Caco-2 (cell line): Measurements from ENCODE around the gene GMPR. TPM values are rescaled to one million over a fixed set of nuclear protein-coding genes. Genes with fewer than 3 reads are reported as not detected.

Experiments
- BruUV-seq: library from RNA; stranded (reverse); fragments of 400-500 nt; replicated peaks from 2 replicates; lab custom pipeline; 2021; lab: Mats Ljungman, UMichigan
- CTCF ChIA-PET: fragments of 300-600 bp; sonication (Branson Sonifier 250); formaldehyde crosslinking; loops from one replicate; lab custom pipeline; 2022; ENCODE audit warnings: antibody characterized with exemption; lab: Charles Lee
- POLR2A ChIA-PET: fragments of 300-600 bp; sonication (Branson Sonifier 250); formaldehyde crosslinking; loops from one replicate; lab custom pipeline; 2022; ENCODE audit warnings: antibody characterized with exemption; lab: Charles Lee
- DNase-seq, 2 experiments: peaks; one replicate each; pipeline versions ENCODE4 v3.0.0 to v3.0.0-alpha.2; 2020 to 2022
- H3K27me3 ChIP-seq: replicated peaks from 2 replicates; pipeline ENCODE4 v1.6.0; 2011; ENCODE audit warnings: low read length; ENCODE audit not compliant: control insufficient read depth, insufficient read depth
- H3K36me3 ChIP-seq: 2 replicates; pipeline ENCODE4 v1.5.1; 2011; ENCODE audit warnings: low read length; ENCODE audit not compliant: control insufficient read depth, insufficient read depth
- H3K4me1 ChIP-seq: fragments of 250-450 bp; sonication (Bioruptor Pico); 2 replicates; pipeline ENCODE4 v1.5.1; 2020; ENCODE audit warnings: mild to moderate bottlenecking
- H3K4me3 ChIP-seq: 2 replicates; pipeline ENCODE4 v1.5.1; 2011; ENCODE audit warnings: low read depth, mild to moderate bottlenecking, control low read depth, low read length
- H3K9me3 ChIP-seq: fragments of 250-450 bp; sonication (Bioruptor Pico); 2 replicates; pipeline ENCODE4 v1.5.1; 2020; ENCODE audit warnings: mild to moderate bottlenecking, moderate library complexity
- H3K27ac Mint-ChIP-seq: one replicate; pipeline ENCODE4 v1.8.0; 2022; ENCODE audit warnings: mixed read lengths; ENCODE audit not compliant: unreplicated experiment
- H3K27me3 Mint-ChIP-seq: one replicate; pipeline ENCODE4 v1.8.0; 2022; ENCODE audit warnings: mixed read lengths; ENCODE audit not compliant: insufficient read depth, unreplicated experiment
- H3K36me3 Mint-ChIP-seq: one replicate; pipeline ENCODE4 v1.8.0; 2022; ENCODE audit warnings: mild to moderate bottlenecking, mixed read lengths; ENCODE audit not compliant: insufficient read depth, unreplicated experiment
- H3K4me1 Mint-ChIP-seq: one replicate; pipeline ENCODE4 v1.8.0; 2022; ENCODE audit warnings: low read depth, mixed read lengths; ENCODE audit not compliant: unreplicated experiment
- H3K4me3 Mint-ChIP-seq: one replicate; pipeline ENCODE4 v1.8.0; 2022; ENCODE audit warnings: mild to moderate bottlenecking, moderate library complexity, mixed read lengths; ENCODE audit not compliant: unreplicated experiment
- H3K9me3 Mint-ChIP-seq: one replicate; pipeline ENCODE4 v1.8.0; 2022; ENCODE audit warnings: mixed read lengths; ENCODE audit not compliant: unreplicated experiment
- CTCF ChIP-seq, 2 experiments: fragments of 200-600 bp in 1 of 2; IDR thresholded peaks; 1 replicate in 1 of 2; 2 replicates in 1 of 2; pipeline versions ENCODE4 v1.5.1 to v1.8.0; 2011 to 2022; ENCODE audit warnings: antibody characterized with exemption in 1 of 2, control low read depth in 1 of 2, inconsistent platforms in 1 of 2, low read depth in 1 of 2, low read length in 1 of 2, mild to moderate bottlenecking in 1 of 2, moderate library complexity in 1 of 2; ENCODE audit not compliant: insufficient read depth in 1 of 2, severe bottlenecking in 1 of 2, unreplicated experiment in 1 of 2
- intact Hi-C: fragments of 100-400 bp; cut with micrococcal nuclease; formaldehyde crosslinking; loops from one replicate; pipeline ENCODE4 v1.10.0; 2022; ENCODE audit not compliant: unreplicated experiment
- total RNA-seq: library from RNA; stranded (reverse); gene quantifications from 2 replicates; pipeline ENCODE4 v1.2.3, GENCODE V29; 2022

The GMPR gene
- total RNA-seq, 1 experiment from 2014 or later: 1.3 TPM

DNA sequence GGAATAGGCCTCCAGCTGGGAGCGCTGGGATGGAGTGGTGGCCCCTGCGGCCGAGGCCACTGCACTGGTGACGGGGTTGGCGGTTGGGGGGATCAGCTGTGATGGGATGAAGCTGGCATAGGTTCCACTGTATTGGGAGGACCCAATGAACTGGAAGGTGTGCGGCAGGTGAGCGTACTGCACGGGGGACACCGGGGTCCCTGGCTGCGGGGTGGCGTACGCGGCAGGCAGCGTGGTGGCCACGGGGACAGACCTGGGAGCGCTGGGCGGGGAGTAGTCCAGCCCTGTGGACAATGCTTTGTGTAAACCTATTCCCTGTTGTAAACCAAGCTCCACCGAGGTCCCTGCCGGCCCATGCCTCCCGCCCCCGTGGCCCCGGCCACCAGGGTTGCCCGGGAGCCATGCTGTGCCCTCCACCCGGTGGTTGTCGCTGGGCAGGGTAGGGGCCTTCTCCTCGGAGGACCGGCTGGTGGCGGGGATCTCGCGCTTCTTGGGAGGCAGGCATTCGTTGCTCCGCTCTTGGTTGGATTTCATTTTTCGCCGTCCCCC is 89.5 kb downstream of the GMPR start:
- intact Hi-C loops: no loop called here
- Histone ChIP-seq H3K9me3 (no peaks in the 10 kb centered on the region), H3K36me3 (no peaks in the 10 kb centered on the region), H3K4me1 (peaks cover 6% of the 10 kb centered on the region), H3K4me3 (no peak overlapping the region), H3K27me3 (no peaks in the 10 kb centered on the region)
- Mint-ChIP-seq H3K27me3 (no peaks in the 10 kb centered on the region), H3K36me3 (no peaks in the 10 kb centered on the region), H3K4me3 (no peak overlapping the region), H3K27ac (no peak overlapping the region), H3K9me3 (no peaks in the 10 kb centered on the region), H3K4me1 (no peaks in the 10 kb centered on the region)
- DNase-seq: no peak
- no peak for TF ChIP-seq CTCF (IDR thresholded peaks at IDR 0.05; ENCODE audit: insufficient read depth in 1 of 2, low read depth in 1 of 2, low read length in 1 of 2, severe bottlenecking in 1 of 2, unreplicated experiment in 1 of 2)
- BruUV-seq: no TSS peak
- POLR2A ChIA-PET: no interaction called here
- CTCF ChIA-PET: no interaction called here

GRCh38 chr6:16329233-16329632 is 90.8 kb downstream of the GMPR start:
- Histone ChIP-seq H3K4me3 (no peak overlapping the region), H3K4me1 (peaks cover 6% of the 10 kb centered on the region), H3K9me3 (no peaks in the 10 kb centered on the region), H3K36me3 (no peaks in the 10 kb centered on the region), H3K27me3 (no peaks in the 10 kb centered on the region)
- CTCF ChIA-PET: no interaction called here
- TF ChIP-seq CTCF (IDR thresholded peaks at IDR 0.05; ENCODE audit: insufficient read depth in 1 of 2, low read depth in 1 of 2, low read length in 1 of 2, severe bottlenecking in 1 of 2, unreplicated experiment in 1 of 2): no peak
- BruUV-seq: no TSS peak
- Mint-ChIP-seq H3K4me3 (no peak overlapping the region), H3K36me3 (no peaks in the 10 kb centered on the region), H3K4me1 (peaks cover 6% of the 10 kb centered on the region), H3K27me3 (no peaks in the 10 kb centered on the region), H3K27ac (no peak overlapping the region), H3K9me3 (no peaks in the 10 kb centered on the region)
- intact Hi-C loops: no loop called here
- no peak for DNase-seq
- POLR2A ChIA-PET: no interaction called here

DNA sequence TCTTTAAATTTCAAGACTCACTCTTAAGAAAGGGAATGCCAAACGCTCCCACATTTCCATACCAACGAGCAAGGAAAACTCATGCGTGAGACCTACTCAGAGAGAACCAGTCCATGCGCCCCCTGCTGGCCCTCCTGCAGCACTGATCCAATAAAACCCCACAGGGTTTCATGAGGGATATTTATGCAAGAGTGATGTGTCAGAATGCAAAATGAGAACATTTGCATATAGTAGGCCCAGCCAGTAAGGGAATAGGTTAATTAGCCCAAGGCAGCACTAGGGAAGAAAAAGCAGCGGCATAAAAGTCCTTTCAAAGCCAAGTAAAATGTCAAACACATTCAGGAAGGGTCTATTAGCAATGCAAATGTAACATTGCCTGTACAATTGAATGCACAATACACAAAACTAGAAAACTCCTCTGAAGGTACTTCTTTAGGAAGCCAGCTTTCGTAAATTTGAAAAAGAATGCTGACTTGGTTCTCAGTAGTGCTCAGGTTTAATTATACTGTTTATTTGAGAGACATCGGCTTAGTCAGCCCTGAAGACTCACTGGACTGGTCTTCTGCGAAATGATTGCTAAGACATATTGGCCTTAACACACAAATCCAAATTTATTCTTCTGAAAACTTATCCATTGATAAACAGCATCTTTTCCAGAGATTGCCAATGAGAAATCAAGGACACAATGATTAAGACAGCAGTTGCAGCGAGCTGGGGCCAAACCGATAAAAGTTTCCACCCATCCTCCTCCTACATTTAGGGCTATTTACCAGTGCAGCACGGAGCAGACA is 93.2 kb downstream of the GMPR start:
- H3K9me3 Mint-ChIP-seq: no peaks in the 10 kb centered on the region
- no peak overlapping the region for H3K4me3 Mint-ChIP-seq
- intact Hi-C loops: loop anchor here (1.0 to 2.0 kb wide), 4 partner anchors 78 to 431 kb away; no protein-coding TSS in a partner anchor

More for the DNA sequence above, 93.2 kb downstream of the GMPR start:
- Histone ChIP-seq H3K4me3 (no peak overlapping the region), H3K27me3 (no peaks in the 10 kb centered on the region), H3K36me3 (no peaks in the 10 kb centered on the region; the same call in 1 of the 2 replicates), H3K9me3 (no peaks in the 10 kb centered on the region), H3K4me1 (peaks cover 6% of the 10 kb centered on the region)
- Mint-ChIP-seq H3K4me1 (peaks cover 6% of the 10 kb centered on the region), H3K27ac (no peak overlapping the region), H3K27me3 (no peaks in the 10 kb centered on the region), H3K36me3 (no peaks in the 10 kb centered on the region)
- POLR2A ChIA-PET: no interaction called here
- CTCF ChIA-PET: interaction anchor here (0.6 to 1.4 kb wide), 9 partner anchors 9 to 628 kb away, joined by 3 to 8 read pairs (median 3); no protein-coding TSS in a partner anchor
- TF ChIP-seq CTCF (IDR thresholded peaks at IDR 0.05; ENCODE audit: insufficient read depth in 1 of 2, low read depth in 1 of 2, low read length in 1 of 2, severe bottlenecking in 1 of 2, unreplicated experiment in 1 of 2): peak; percentile 83 to 84
- peak; percentile 61 to 67 for DNase-seq
- no TSS peak for BruUV-seq
